Hematopoietic multipotent progenitor cell treated with erythropoietin and hydrocortisone succinate and interleukin-3 and kit ligand, for 6 days (in vitro differentiated cells): ENCODE data around the gene DCANP1.

Experiments used
- DNase-seq: peaks from one replicate; pipeline ENCODE4 v3.0.0-alpha.2; 2015

The DCANP1 gene

GRCh38 chr5:135455876-135456237 lies 8.7 kb upstream of the DCANP1 start:
- DNase-seq: no peak

DNA sequence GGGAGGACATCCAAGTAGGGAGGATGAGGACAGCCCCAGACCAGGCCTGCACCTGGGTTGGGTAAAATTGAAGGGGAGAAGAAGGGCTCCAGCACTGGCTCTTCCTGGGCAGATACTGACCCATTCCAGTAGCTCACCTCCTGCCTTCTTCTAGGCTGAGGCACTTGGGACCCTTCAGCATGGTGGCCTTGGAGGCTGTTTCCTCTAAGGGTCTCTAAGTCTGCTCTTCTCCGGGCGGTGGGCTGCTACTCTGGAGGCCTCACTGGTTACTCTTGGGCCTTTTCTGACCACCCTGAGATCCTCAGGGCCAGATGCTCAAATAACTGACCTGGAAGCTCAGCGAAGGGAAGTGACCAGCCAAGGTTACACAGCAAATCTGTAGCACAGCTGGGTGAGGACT lies 7.8 kb upstream of the DCANP1 start:
- no peak for DNase-seq

GRCh38 chr5:135453613-135454012 lies 6.5 kb upstream of the DCANP1 start:
- no peak for DNase-seq

DNA sequence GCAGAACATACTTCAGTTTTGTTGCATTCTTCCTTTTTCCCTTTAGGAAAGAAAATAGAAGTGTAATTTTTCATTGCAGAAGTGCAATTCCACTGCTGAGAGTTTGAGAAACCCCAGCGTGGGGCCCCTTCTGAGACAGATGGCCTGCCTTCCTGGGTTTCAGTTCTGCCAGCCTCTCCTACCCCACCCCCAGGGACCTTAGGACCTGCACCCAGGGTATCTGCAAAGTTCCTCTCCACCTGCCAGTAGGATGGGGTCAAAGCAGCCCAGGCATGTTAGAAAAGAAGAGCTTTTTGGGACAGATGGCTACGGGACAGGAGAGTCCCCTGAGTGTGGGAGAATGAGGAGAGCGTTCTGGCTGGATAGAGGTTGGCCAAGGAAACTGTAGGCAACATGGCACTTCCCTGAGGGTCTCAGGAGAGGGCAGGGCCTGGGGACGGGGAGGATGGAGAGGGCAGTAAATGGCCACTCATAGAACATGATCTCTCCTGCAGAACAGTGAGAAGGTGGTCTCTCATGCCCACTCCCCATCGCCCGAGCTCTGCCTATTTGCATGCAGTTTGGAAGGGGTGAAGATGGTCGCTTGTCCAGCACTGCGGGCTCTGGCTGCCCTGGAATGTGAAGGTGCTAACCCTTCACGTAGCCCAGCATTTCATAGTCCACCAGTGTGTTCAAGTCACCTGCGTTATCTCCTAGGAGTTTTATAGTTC lies 5.3 kb upstream of the DCANP1 start, which contains the start of gene TIFAB:
TIFAB (minus strand) TSS at position 31 of the 710 bp plus-strand sequence. CDS start 2,412 bp downstream, outside the sequence.
- DNase-seq: no peak

- no peak for DNase-seq
These were observed 4.6 kb upstream of the DCANP1 start for GRCh38 chr5:135451581-135452320.

DNA sequence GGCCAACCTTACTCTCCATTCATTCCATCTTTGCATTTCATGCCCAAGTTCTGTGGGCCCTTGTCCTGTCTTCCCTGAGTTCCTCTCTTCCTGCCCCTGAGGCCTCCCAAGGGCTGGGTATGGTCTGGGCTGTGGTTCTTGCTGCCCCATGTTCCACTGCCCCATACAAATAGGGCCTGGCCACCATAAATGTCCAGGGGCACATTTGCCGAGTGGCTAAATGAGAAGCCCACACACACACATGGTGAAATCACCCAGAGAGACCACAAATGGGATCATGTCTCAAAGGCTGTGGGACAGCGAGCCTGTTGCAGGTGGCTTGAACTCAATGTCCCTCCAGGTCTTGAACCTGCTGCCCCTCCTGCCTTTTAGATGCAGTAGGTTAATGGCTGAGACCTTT lies 3.8 kb upstream of the DCANP1 start:
- no peak for DNase-seq

GRCh38 chr5:135450336-135450735 lies 3.2 kb upstream of the DCANP1 start:
- DNase-seq: no peak

- no peak for DNase-seq
These were observed 2.5 kb upstream of the DCANP1 start for GRCh38 chr5:135449644-135450043.

- no peak for DNase-seq
These were observed 1.8 kb upstream of the DCANP1 start for GRCh38 chr5:135448791-135449507.

- DNase-seq: no peak
These were observed 1.1 kb upstream of the DCANP1 start for GRCh38 chr5:135448071-135448739.

GRCh38 chr5:135446615-135447014 lies 533 bp downstream of the DCANP1 start:
- DNase-seq: no peak

DNA sequence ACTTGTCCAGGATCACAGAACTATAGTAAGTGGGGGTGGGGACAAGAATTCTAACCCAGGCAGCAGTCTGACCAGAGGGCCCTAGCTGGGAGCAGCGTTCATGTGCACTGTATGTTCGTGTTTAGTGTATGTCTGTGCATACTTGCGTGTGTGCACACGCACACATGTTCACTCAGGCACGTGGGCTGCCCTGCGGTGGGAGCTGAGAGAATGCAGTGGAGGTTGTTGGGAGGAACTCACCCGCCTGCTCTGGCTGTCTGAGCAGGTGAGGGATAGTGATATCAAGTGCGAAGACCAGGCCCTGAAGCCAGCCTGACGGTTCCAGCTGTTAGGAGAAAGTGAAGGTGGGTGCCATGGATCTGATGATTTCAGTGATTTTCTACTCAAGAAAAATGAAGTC lies 942 bp downstream of the DCANP1 start:
- no peak for DNase-seq

DNA sequence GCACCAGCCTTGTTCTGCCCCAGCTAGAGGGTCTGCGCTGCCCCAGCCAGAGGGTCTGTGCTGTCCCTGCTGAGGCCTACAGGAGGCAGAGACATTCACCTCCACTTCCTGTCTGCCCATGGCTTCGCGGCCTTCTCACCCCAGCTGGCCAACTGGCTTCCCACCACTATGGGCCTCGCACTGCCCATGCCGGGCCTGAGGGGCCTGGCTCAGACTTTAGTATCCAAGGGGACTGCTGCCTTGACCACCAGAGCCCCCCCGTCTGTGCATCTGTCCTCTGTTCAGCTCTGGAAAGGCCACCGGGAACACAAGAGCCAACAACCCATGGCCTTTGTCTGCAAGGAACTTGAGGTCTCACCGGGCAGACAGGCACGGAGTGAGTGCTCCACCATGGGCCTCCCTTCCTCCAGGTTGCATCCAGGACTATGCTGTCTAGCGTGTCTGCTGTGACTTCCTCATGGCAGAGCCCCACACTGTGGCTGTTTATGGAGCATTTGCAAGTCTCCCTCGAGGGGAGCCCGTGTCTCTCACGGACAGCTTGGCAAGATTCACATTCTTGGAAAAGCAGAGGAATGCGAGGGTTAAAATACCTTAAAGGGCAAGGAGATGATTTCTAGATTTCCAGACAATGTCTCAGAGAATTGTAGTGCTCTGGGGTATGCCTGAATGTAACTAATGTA lies 1.7 kb downstream of the DCANP1 start:
- DNase-seq: no peak

- no peak for DNase-seq
These were observed 2.3 kb downstream of the DCANP1 start for GRCh38 chr5:135444881-135445280.

- no peak for DNase-seq
These were observed 2.8 kb downstream of the DCANP1 start for GRCh38 chr5:135444360-135444759.

GRCh38 chr5:135443161-135443960 lies 3.8 kb downstream of the DCANP1 start:
- no peak for DNase-seq

- DNase-seq: no peak
These were observed 4.6 kb downstream of the DCANP1 start for GRCh38 chr5:135442431-135443160.

DNA sequence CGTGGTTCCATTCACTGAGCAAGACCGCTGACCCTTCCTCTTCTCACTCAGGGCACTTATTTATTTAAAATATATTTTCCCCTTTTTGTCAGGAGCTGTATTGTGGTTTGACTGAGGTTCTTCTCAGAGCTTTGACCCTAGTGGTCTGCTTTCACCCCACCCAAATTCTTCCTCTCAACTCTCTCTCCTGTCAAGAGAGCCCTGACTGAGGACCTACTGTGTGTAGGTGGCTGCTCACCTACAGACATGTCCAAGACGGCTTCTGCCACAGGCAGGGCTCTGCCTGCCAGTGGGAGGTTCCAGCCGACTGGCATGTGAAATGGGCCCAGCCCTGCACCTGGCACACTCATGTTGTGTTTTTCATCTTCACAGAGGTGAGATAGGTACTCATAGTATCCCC lies 5.2 kb downstream of the DCANP1 start:
- DNase-seq: no peak

DNA sequence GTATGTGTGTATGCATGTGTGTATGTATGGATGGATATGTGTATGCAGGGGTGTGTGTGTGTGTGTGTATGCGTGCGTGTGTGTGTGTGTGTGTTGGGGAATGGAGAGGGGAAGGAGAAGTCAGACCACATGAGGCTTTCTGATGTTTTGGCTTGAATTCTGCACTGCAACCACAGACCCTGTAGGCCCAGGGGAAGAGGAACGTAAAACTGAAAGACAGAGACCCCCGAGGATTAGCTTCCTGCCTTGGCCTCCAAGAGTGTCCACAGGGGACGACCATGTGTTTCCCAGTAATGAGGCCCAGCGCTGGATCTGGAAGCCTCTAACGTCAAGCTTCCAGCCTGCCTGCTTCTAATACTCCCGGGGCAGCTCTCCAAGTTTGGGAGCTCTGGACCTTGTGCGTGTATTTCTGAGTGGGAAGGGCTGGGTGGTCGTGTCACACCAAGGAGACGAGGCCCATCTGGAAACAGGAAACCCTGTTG lies 5.8 kb downstream of the DCANP1 start:
- DNase-seq: no peak

- DNase-seq: no peak
These were observed 6.2 kb downstream of the DCANP1 start for GRCh38 chr5:135440916-135441315.
